Stimulated activated CD4-positive, alpha-beta T cell treated with anti-CD3 and anti-CD28 coated beads, Interleukin-2, amount 100 ng/mL, for 24 hours (primary cell): ENCODE data around the gene C10orf53.
"Not testable (repeated sequence)": the region's sequence is repeated elsewhere in the genome, so short reads cannot be mapped to it uniquely, and the experiment has no call there.

Source experiments
- DNase-seq, 2 donors: peaks; one replicate each; pipeline ENCODE4 v3.0.0-alpha.2; 2020

C10orf53 gene

GRCh38 chr10:49652421-49653272, 26.8 kb upstream of the C10orf53 start:
- DNase-seq = no peak

GRCh38 chr10:49653273-49653929, 26.1 kb upstream of the C10orf53 start:
- no peak for DNase-seq

- no peak for DNase-seq
These were observed 25.3 kb upstream of the C10orf53 start for GRCh38 chr10:49654036-49654693.

GRCh38 chr10:49655099-49655498, 24.4 kb upstream of the C10orf53 start:
- DNase-seq = no peak

- no peak for DNase-seq
These were observed 22.5 kb upstream of the C10orf53 start for GRCh38 chr10:49656845-49657493.

GRCh38 chr10:49657606-49658005, 21.8 kb upstream of the C10orf53 start:
- DNase-seq = no peak

DNA sequence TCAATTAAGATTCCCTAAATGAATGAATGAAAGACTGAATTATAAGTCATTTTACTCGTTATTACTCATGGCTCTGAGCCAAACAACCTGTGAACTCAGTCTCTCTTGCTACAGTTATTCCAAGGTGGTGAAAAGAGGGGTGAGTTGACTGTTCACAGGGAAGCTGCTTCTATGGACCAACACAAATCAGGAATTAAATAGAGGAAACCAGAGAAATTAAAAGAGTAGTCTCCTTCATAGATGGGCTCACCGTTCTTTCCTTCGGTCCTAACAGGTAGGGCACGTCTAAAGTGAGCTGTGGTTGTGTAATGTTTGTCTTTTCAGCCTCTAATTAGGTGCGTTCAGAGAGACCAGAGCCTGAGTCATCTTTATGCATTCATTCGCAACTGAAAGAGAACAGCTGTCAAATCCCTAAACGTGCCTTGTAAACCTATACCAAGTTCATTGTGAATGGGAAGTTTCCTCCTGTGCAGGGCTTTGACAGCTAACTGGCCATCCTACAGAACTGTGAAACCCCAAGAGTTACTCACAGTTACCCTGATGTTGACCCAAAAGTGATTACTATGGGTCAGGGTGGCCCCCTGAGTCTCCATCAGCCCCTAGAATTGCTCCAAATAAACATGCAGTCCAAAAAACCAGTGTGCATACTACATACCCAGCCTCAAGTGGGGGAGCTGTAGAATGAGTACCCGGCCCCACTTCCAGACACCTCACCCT, 18.2 kb upstream of the C10orf53 start:
- DNase-seq = no peak

- DNase-seq = no peak
These were observed 17.2 kb upstream of the C10orf53 start for GRCh38 chr10:49662169-49662830.

DNA sequence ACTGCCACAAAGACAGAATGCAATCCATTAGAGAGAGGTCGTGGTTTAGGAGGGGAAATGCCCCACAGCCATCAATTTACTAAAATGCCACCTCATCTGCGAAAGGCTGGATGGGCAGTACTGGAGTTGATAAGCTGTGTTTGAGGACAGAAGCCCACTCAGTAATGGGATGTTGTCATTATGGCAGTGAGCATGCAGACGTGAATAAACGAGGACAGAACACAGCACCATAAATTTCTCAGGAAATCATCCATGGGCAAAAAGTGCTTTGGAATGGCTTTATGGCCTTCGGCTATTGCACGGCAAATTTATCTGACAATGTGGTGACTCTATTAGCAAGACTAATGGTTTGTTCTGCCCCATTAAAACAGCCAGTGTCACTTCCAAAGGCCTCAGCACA, 15.9 kb upstream of the C10orf53 start:
- DNase-seq = no peak

- DNase-seq = no peak
These were observed 15.2 kb upstream of the C10orf53 start for GRCh38 chr10:49664006-49664841.

- DNase-seq = no peak
These were observed 14.6 kb upstream of the C10orf53 start for GRCh38 chr10:49664842-49665355.

GRCh38 chr10:49666054-49666615, 13.3 kb upstream of the C10orf53 start:
- DNase-seq = no peak

DNA sequence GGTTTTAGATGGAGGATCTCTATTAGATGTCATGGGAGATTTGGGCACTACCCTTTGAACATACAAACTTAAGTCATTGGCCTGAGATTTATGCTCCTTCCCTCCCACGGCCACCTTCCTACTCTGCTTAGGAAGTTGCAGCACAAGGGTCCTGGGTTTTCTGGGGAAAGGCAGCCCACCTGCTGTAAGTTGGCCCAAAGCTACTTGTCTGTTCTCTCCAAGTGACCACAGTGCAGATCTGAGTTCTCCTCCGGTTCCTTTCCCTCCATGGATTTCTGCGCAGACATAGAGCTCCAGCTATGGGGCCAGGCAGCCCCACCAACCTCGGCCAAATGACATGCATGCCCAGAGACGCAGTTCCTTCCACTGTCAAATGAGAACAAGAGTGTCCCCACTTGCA, 12.8 kb upstream of the C10orf53 start:
- no peak for DNase-seq

GRCh38 chr10:49667991-49668390, 11.5 kb upstream of the C10orf53 start:
- no peak for DNase-seq

- no peak for DNase-seq
These were observed 10.8 kb upstream of the C10orf53 start for GRCh38 chr10:49668684-49669083.

- no peak for DNase-seq
These were observed 498 bp upstream of the C10orf53 start for GRCh38 chr10:49678827-49679479.

DNA sequence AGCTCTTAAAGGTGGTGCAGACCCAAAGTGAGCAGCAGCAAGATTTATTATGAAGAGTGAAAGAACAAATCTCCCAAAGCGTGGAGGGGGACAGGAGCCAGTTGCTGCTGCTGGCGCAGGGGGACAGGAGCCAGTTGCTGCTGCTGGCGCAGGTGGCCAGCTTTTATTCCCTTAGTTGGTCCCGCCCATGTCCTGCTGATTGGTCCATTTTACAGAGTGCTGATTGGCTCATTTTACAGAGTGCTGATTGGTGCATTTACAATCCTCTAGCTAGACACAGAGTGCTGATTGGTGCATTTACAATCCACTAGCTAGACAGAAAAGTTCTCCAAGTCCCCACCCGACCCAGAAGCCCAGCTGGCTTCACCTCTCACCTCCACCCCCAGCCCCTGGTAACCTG, 3.0 kb downstream of the C10orf53 start:
- DNase-seq = not testable (repeated sequence)

- DNase-seq = no peak
These were observed 3.4 kb downstream of the C10orf53 start for GRCh38 chr10:49682879-49683278.

GRCh38 chr10:49686651-49687050, 7.2 kb downstream of the C10orf53 start:
- DNase-seq = no peak

DNA sequence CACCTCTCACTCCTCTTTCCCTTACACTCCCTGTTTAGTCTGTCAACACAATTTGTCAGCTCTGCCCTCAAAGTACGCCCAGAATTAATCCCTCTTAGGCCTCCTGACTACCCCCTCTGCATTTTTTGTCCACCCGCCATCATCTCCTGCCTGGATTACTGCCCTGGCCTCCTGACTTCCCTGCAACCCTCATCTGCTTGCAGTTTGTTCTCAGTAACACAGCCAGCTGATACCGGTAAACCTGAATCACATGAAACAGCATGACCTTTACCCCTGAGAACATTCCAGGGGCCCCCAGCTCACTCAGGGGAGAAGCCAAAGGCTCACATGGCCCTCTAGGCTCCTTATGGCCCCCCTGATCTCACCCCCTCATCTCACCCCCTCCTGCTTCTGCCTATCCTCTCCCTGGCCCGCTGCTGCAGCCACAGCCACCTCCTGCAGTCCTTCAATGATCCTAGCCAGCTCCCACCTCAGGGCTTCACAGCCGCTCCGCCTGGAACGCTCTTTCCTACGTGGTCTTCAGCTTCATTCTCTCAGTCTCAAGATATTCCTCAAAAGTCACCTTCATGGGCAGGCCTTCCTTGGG, 8.9 kb downstream of the C10orf53 start:
- no peak for DNase-seq
